ENCODE data around the gene THOC6.

THOC6 gene

GRCh38 chr16:2985462-2985861 is 38.4 kb upstream of the THOC6 start:
- DNase-seq (ENCODE audit: low read depth): no peak
- no peak overlapping the region for H3K4me3 ChIP-seq (ENCODE audit: low read length)
- TF ChIP-seq CTCF (conservative IDR thresholded peaks at IDR 0.05; ENCODE audit: low read depth, low read length): no peak

- no peak for TF ChIP-seq CTCF (conservative IDR thresholded peaks at IDR 0.05; ENCODE audit: low read depth, low read length)
- H3K4me3 ChIP-seq (ENCODE audit: low read length): no peak overlapping the region
- DNase-seq (ENCODE audit: low read depth): no peak
Observed at GRCh38 chr16:2985893-2986355, 37.9 kb upstream of the THOC6 start.

- H3K4me3 ChIP-seq (ENCODE audit: low read length): no peak overlapping the region
- no peak for DNase-seq (ENCODE audit: low read depth)
- TF ChIP-seq CTCF (conservative IDR thresholded peaks at IDR 0.05; ENCODE audit: low read depth, low read length): no peak
Observed at GRCh38 chr16:2986623-2987188, 37.1 kb upstream of the THOC6 start.

GRCh38 chr16:2987286-2987685 is 36.5 kb upstream of the THOC6 start:
- DNase-seq (ENCODE audit: low read depth): no peak
- no peak overlapping the region for H3K4me3 ChIP-seq (ENCODE audit: low read length)
- TF ChIP-seq CTCF (conservative IDR thresholded peaks at IDR 0.05; ENCODE audit: low read depth, low read length): no peak

GRCh38 chr16:2987833-2988232 is 36.0 kb upstream of the THOC6 start:
- DNase-seq (ENCODE audit: low read depth): no peak
- no peak for TF ChIP-seq CTCF (conservative IDR thresholded peaks at IDR 0.05; ENCODE audit: low read depth, low read length)
- H3K4me3 ChIP-seq (ENCODE audit: low read length): no peak overlapping the region

- H3K4me3 ChIP-seq (ENCODE audit: low read length): no peak overlapping the region
- no peak for DNase-seq (ENCODE audit: low read depth)
- no peak for TF ChIP-seq CTCF (conservative IDR thresholded peaks at IDR 0.05; ENCODE audit: low read depth, low read length)
Observed at GRCh38 chr16:2988590-2989099, 35.2 kb upstream of the THOC6 start.

GRCh38 chr16:2990891-2991290 is 32.9 kb upstream of the THOC6 start:
- no peak for TF ChIP-seq CTCF (conservative IDR thresholded peaks at IDR 0.05; ENCODE audit: low read depth, low read length)
- H3K4me3 ChIP-seq (ENCODE audit: low read length): no peak overlapping the region
- no peak for DNase-seq (ENCODE audit: low read depth)
